Measurements from ENCODE around the gene RBPMS2.

Gene RBPMS2

GRCh38 chr15:64813075-64813474, 37.7 kb upstream of the RBPMS2 start:
- TF ChIP-seq CTCF (IDR thresholded peaks at IDR 0.05; ENCODE audit: low read depth, low read length) (no peak), EZH2phosphoT487 (IDR thresholded peaks at IDR 0.05; ENCODE audit: low read depth) (no peak)
- Histone ChIP-seq H3K4me3 (ENCODE audit: low read length) (no peak overlapping the region), H3K9ac (ENCODE audit: low read length) (no peak overlapping the region), H3K4me2 (ENCODE audit: low read length) (no peak overlapping the region), H3K4me1 (ENCODE audit: low read length) (peaks cover 11% of the 10 kb centered on the region), H3K27me3 (ENCODE audit: low read depth, low read length) (peaks cover 6% of the 10 kb centered on the region; the same call in 1 of the 2 replicates), H2AFZ (ENCODE audit: low read depth, low read length) (no peak overlapping the region), H3K9me3 (ENCODE audit: insufficient read depth, low read length) (no peaks in the 10 kb centered on the region), H3K79me2 (ENCODE audit: low read length) (no peaks in the 10 kb centered on the region), H3K36me3 (replicated peaks; ENCODE audit: low read depth, low read length) (peaks cover 26% of the 10 kb centered on the region), H4K20me1 (ENCODE audit: insufficient read depth, low read length) (no peaks in the 10 kb centered on the region; the same call in 1 of the 2 replicates), H3K27ac (ENCODE audit: low read length) (no peak overlapping the region)

GRCh38 chr15:64810497-64811326, 35.3 kb upstream of the RBPMS2 start:
- peaks cover 11% of the 10 kb centered on the region for H3K4me1 ChIP-seq (ENCODE audit: low read length)
- no peaks in the 10 kb centered on the region for H3K9me3 ChIP-seq (ENCODE audit: insufficient read depth, low read length)
- peaks cover 6% of the 10 kb centered on the region; the same call in 1 of the 2 replicates for H3K27me3 ChIP-seq (ENCODE audit: low read depth, low read length)
- no peak overlapping the region for H3K4me3 ChIP-seq (ENCODE audit: low read length)
- H4K20me1 ChIP-seq (ENCODE audit: insufficient read depth, low read length), result no peaks in the 10 kb centered on the region
- no peak overlapping the region for H3K9ac ChIP-seq (ENCODE audit: low read length)
- no peak overlapping the region for H3K27ac ChIP-seq (ENCODE audit: low read length)
- no peak overlapping the region for H3K4me2 ChIP-seq (ENCODE audit: low read length)
- no peak for TF ChIP-seq CTCF (IDR thresholded peaks at IDR 0.05; ENCODE audit: low read depth, low read length)
- no peak for TF ChIP-seq EZH2phosphoT487 (IDR thresholded peaks at IDR 0.05; ENCODE audit: low read depth)
- no peaks in the 10 kb centered on the region for H3K79me2 ChIP-seq (ENCODE audit: low read length)
- H3K36me3 ChIP-seq (replicated peaks; ENCODE audit: low read depth, low read length), result peaks cover 8% of the 10 kb centered on the region
- no peak overlapping the region; the same call in 1 of the 2 replicates for H2AFZ ChIP-seq (ENCODE audit: low read depth, low read length)

- Histone ChIP-seq H4K20me1 (ENCODE audit: insufficient read depth, low read length) (no peaks in the 10 kb centered on the region), H2AFZ (ENCODE audit: low read depth, low read length) (peak overlapping the region; percentile 10; the same call in 1 of the 2 replicates), H3K4me2 (ENCODE audit: low read length) (peak overlapping the region; percentile 45), H3K4me3 (ENCODE audit: low read length) (no peak overlapping the region), H3K9me3 (ENCODE audit: insufficient read depth, low read length) (no peaks in the 10 kb centered on the region), H3K27ac (ENCODE audit: low read length) (no peak overlapping the region), H3K79me2 (ENCODE audit: low read length) (no peaks in the 10 kb centered on the region), H3K4me1 (ENCODE audit: low read length) (peaks cover 11% of the 10 kb centered on the region), H3K36me3 (replicated peaks; ENCODE audit: low read depth, low read length) (peaks cover 3% of the 10 kb centered on the region), H3K9ac (ENCODE audit: low read length) (no peak overlapping the region), H3K27me3 (ENCODE audit: low read depth, low read length) (peaks cover 6% of the 10 kb centered on the region; the same call in 1 of the 2 replicates)
- peak; percentile 99 for TF ChIP-seq CTCF (IDR thresholded peaks at IDR 0.05; ENCODE audit: low read depth, low read length)
- no peak for TF ChIP-seq EZH2phosphoT487 (IDR thresholded peaks at IDR 0.05; ENCODE audit: low read depth)
These were observed 34.5 kb upstream of the RBPMS2 start for GRCh38 chr15:64809649-64810496.

All from OCI-LY3 (cell line).